A549 (cell line): ENCODE results near the gene PRR5L. TPM values are rescaled to one million over a fixed set of nuclear protein-coding genes. Genes with fewer than 3 reads are reported as not detected.

Experiments
- ATAC-seq, 2 experiments: fragments of 200-7000 bp in 1 of 2; fragments of >200 bp in 1 of 2; cut with Nextera tagmentation in 1 of 2; cut with Tn5 transposase in 1 of 2; 3 replicates each; pipeline versions ENCODE4 v1.8.0 to v1.9.1; 2018 to 2020; ENCODE audit warnings: mild to moderate bottlenecking in 1 of 2, moderate library complexity in 1 of 2
- CTCF ChIA-PET: fragments of 300-600 bp; sonication (Branson Sonifier 250); formaldehyde crosslinking; extraction: SDS; loops from one replicate; lab custom pipeline; 2021; ENCODE audit warnings: antibody characterized with exemption, inconsistent platforms; lab: Yijun Ruan, JAX
- POLR2A ChIA-PET: fragments of 350-600 bp; formaldehyde crosslinking; extraction: SDS; loops from one replicate; lab custom pipeline; 2021; ENCODE audit warnings: antibody characterized with exemption, inconsistent platforms; lab: Yijun Ruan, JAX
- DNase-seq, 2 experiments: peaks; one replicate each; pipeline versions ENCODE4 v3.0.0 to v3.0.0-alpha.2; 2011 to 2016; ENCODE audit warnings: low read depth in 1 of 2, low spot score in 1 of 2
- FAIRE-seq: peaks from 2 replicates; lab custom pipeline; 2011; peaks lifted over from hg19 to GRCh38; lab: Jason Lieb, UNC
- H3K27ac ChIP-seq, 2 experiments: fragments of >200 bp; sonication (Bioruptor Twin); formaldehyde crosslinking; 3 replicates each; pipeline ENCODE4 v1.5.1; 2016 to 2017
- H3K4me1 ChIP-seq: fragments of >200 bp; sonication (Bioruptor Twin); formaldehyde crosslinking; 3 replicates; pipeline ENCODE4 v1.6.1; 2016
- H3K4me2 ChIP-seq: fragments of >200 bp; sonication (Bioruptor Twin); formaldehyde crosslinking; 3 replicates; pipeline ENCODE4 v1.6.1; 2016
- H3K4me3 ChIP-seq: fragments of >200 bp; sonication (Bioruptor Twin); formaldehyde crosslinking; 3 replicates; pipeline ENCODE4 v1.5.1; 2016
- H3K9me3 ChIP-seq: fragments of >200 bp; sonication (Bioruptor Twin); formaldehyde crosslinking; 3 replicates; pipeline ENCODE4 v1.6.1; 2016
- ATOH8 ChIP-seq: fragments of 250-450 bp; sonication (Bioruptor Pico); IDR thresholded peaks from 2 replicates; pipeline ENCODE4 v1.5.0; 2020; ENCODE audit warnings: low read depth, mild to moderate bottlenecking, moderate library complexity
- CBX8 ChIP-seq: fragments of 200-600 bp; sonication (generic); IDR thresholded peaks from 2 replicates; pipeline ENCODE4 v1.6.1; 2016
- CTCF ChIP-seq: fragments of >200 bp; sonication (Bioruptor Twin); formaldehyde crosslinking; IDR thresholded peaks from 3 replicates; pipeline ENCODE4 v1.5.1; 2016
- EHF ChIP-seq: fragments of 250-450 bp; sonication (Bioruptor Pico); IDR thresholded peaks from 2 replicates; pipeline ENCODE4 v1.5.0; 2020; ENCODE audit warnings: mild to moderate bottlenecking
- EHMT2 ChIP-seq: fragments of 200-600 bp; sonication (generic); IDR thresholded peaks from 2 replicates; pipeline ENCODE4 v1.6.1; 2016; ENCODE audit warnings: antibody characterized with exemption, low read depth, mild to moderate bottlenecking, moderate library complexity
- FOSB ChIP-seq: fragments of 250-450 bp; sonication (Bioruptor Pico); IDR thresholded peaks from 2 replicates; pipeline ENCODE4 v1.5.0; 2020; ENCODE audit warnings: mild to moderate bottlenecking, moderate library complexity
- FOXS1 ChIP-seq: fragments of 250-450 bp; sonication (Bioruptor Pico); IDR thresholded peaks from 2 replicates; pipeline ENCODE4 v1.5.0; 2020; ENCODE audit warnings: mild to moderate bottlenecking, moderate library complexity
- GATA3 ChIP-seq: IDR thresholded peaks from 2 replicates; pipeline ENCODE4 v1.6.1; 2012; ENCODE audit warnings: borderline replicate concordance
- HOXB13 ChIP-seq: fragments of 250-450 bp; sonication (Bioruptor Pico); IDR thresholded peaks from 2 replicates; pipeline ENCODE4 v1.5.0; 2020; ENCODE audit warnings: low read depth, mild to moderate bottlenecking, moderate library complexity
- HOXB5 ChIP-seq: fragments of 250-450 bp; sonication (Bioruptor Pico); IDR thresholded peaks from 2 replicates; pipeline ENCODE4 v1.5.0; 2020; ENCODE audit warnings: mild to moderate bottlenecking, moderate library complexity
- JUNB ChIP-seq: fragments of >200 bp; sonication (Bioruptor Twin); formaldehyde crosslinking; IDR thresholded peaks from 2 replicates; pipeline ENCODE4 v1.6.1; 2016
- KDM5A ChIP-seq: fragments of 200-600 bp; sonication (generic); IDR thresholded peaks from 2 replicates; pipeline ENCODE4 v1.6.1; 2016; ENCODE audit warnings: antibody characterized with exemption, mild to moderate bottlenecking
- MYC ChIP-seq: IDR thresholded peaks from 2 replicates; pipeline ENCODE4 v1.6.1; 2012; ENCODE audit warnings: mild to moderate bottlenecking, inconsistent platforms, low read length, improper control_type of control experiment, borderline replicate concordance
- NFE2L2 ChIP-seq: fragments of 150-350 bp; conservative IDR thresholded peaks from 2 replicates; pipeline ENCODE4 v1.6.1; 2014; ENCODE audit warnings: low read length
- NPAS2 ChIP-seq: fragments of 250-450 bp; sonication (Bioruptor Pico); IDR thresholded peaks from 2 replicates; pipeline ENCODE4 v1.8.0; 2022; ENCODE audit warnings: mild to moderate bottlenecking, moderate library complexity, borderline replicate concordance
- NR3C1 ChIP-seq: fragments of >200 bp; sonication (Bioruptor Twin); formaldehyde crosslinking; IDR thresholded peaks from 3 replicates; pipeline ENCODE4 v1.6.1; 2017
- RARB ChIP-seq: fragments of 250-450 bp; sonication (Bioruptor Pico); IDR thresholded peaks from 2 replicates; pipeline ENCODE4 v1.8.0; 2021; ENCODE audit warnings: mild to moderate bottlenecking, moderate library complexity
- RCOR1 ChIP-seq: fragments of 150-350 bp; IDR thresholded peaks from 2 replicates; pipeline ENCODE4 v1.6.1; 2014; ENCODE audit warnings: antibody characterized with exemption, low read length, low read depth
- RNF2 ChIP-seq: fragments of 200-600 bp; sonication (generic); IDR thresholded peaks from 2 replicates; pipeline ENCODE4 v1.6.1; 2016; ENCODE audit warnings: low read depth, mild to moderate bottlenecking, antibody characterized with exemption, moderate library complexity, borderline replicate concordance
- ZC3H11A ChIP-seq: fragments of 450-650 bp; IDR thresholded peaks from 2 replicates; pipeline ENCODE4 v1.6.1; 2014; ENCODE audit warnings: antibody characterized with exemption, mild to moderate bottlenecking
- WGBS: methylation state at CpG from one replicate; pipeline ENCODE4 v1.1.6; 2017; ENCODE audit errors: missing lambda C conversion rate; 5-methylcytosine and 5-hydroxymethylcytosine counted together
- polyA plus RNA-seq, 4 experiments: library from polyadenylated mRNA; depleted of rRNA in 3 of 4; stranded (reverse); fragments of >200 nt; fragmentation: RNase III in 1 of 4; extraction: RNeasy Plus Mini Kit Qiagen cat#74134 plus additional on column Dnase treatment in 1 of 4; gene quantifications; 2 replicates in 3 of 4; 3 replicates in 1 of 4; pipeline ENCODE4 v1.2.3, GENCODE V29; 2011 to 2017

Gene PRR5L
- polyA plus RNA-seq, 2 of the 4 experiments (the other 2 are of a cell fraction) = 6.9 to 12.1 TPM

DNA sequence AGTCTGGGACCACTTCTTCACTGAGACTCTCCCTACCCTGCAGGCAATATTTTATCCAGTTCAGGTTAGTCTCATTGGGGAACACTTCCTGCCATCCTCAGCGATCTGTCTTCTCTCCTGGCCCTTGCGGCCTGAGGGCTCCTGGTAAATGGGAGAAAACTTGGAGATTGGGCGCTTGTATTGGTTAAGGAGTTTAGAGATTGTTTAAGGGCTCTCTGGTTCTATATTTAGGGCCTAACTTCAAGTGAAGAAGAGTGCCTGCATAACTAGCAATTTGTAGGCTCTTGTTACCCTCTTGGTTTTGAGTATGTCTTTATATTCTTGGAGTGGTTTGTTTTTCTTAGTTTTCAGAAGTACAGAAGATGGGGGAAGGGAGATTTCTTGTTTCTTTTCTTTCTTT lies 141.3 kb downstream of the PRR5L start:
- Histone ChIP-seq H3K27ac (no peak overlapping the region), H3K4me2 (no peak overlapping the region), H3K4me3 (no peak overlapping the region), H3K4me1 (peaks cover 12% of the 10 kb centered on the region), H3K9me3 (no peaks in the 10 kb centered on the region)
- ChIA-PET CTCF (no interaction called here), POLR2A (no interaction called here)
- no peak for TF ChIP-seq RNF2
- no peak for TF ChIP-seq FOSB (CRISPR knock-in tag)
- TF ChIP-seq MYC = no peak
- 75% methylated on average over 3 of the region's 3 CpGs for WGBS
- DNase-seq (no peak), ATAC-seq (no peak), FAIRE-seq (no peak)

GRCh38 chr11:36438126-36438525 lies 142.0 kb downstream of the PRR5L start:
- 71% methylated on average over 5 of the region's 5 CpGs for WGBS
- Histone ChIP-seq H3K4me3 (no peak overlapping the region), H3K9me3 (no peaks in the 10 kb centered on the region), H3K4me2 (no peak overlapping the region), H3K27ac (no peak overlapping the region), H3K4me1 (peaks cover 5% of the 10 kb centered on the region; the same call in 2 of the 3 replicates)
- TF ChIP-seq NR3C1 (no peak), ATOH8 (CRISPR knock-in tag) (no peak), RNF2 (no peak), NFE2L2 (no peak)
- ATAC-seq (no peak), DNase-seq (no peak), FAIRE-seq (no peak)
- ChIA-PET CTCF (no interaction called here), POLR2A (no interaction called here)

DNA sequence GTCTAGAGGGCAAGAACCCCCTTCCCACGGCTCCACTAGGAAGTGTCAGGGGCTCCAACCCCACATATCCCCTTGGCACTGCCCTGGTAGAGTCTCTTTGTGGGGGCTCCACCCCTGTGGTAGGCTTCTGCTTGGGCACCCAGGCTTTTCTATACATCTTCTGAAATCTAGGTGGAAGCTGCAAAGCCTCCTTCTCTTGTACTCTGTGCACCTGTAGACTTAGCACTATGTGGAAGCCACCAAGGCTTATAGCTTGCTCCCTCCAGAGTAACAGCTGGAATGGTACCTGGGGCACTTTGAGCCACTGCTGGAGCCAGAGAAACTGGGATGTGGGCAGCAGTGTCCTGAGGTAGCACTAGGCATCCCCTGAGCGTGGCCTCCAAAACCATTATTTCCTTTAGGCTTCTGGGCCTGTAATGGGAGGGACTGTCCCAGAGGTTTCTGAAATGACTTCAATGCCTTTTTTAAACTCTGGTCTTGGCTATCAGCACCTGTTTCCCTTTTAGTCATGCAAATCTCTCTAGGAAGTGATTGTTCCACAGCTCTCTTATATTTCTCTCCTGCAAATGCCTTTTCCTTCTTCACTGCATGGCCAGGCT lies 145.6 kb downstream of the PRR5L start:
- no peak overlapping the region for H3K4me3 ChIP-seq
- TF ChIP-seq RCOR1 = no peak
- no peak for TF ChIP-seq RARB (CRISPR knock-in tag)
- no peak for TF ChIP-seq HOXB5 (CRISPR knock-in tag)
- no peak for TF ChIP-seq MYC
- no peak for TF ChIP-seq FOXS1
- TF ChIP-seq CBX8 = no peak
- TF ChIP-seq JUNB = no peak
- no peak for TF ChIP-seq GATA3
- TF ChIP-seq KDM5A = no peak
- no peak for TF ChIP-seq EHF (CRISPR knock-in tag)
- no peak for TF ChIP-seq CTCF
- TF ChIP-seq EHMT2 = no peak
- no peak for TF ChIP-seq NPAS2 (CRISPR knock-in tag)
- no peak for TF ChIP-seq ZC3H11A
- no peak for TF ChIP-seq HOXB13 (CRISPR knock-in tag)
- FAIRE-seq = no peak
- H3K4me2 ChIP-seq = no peak overlapping the region
- ChIA-PET CTCF (interaction anchor here (0.8 to 2.1 kb wide), 6 partner anchors 8 to 69 kb away, joined by 3 to 6 read pairs (median 3); no protein-coding TSS in a partner anchor), POLR2A (no interaction called here)
- H3K27ac ChIP-seq = no peak overlapping the region
- DNase-seq = no peak
- no peak for ATAC-seq
- H3K4me1 ChIP-seq = no peaks in the 10 kb centered on the region
- 88% methylated on average over 2 of the region's 2 CpGs for WGBS
- no peaks in the 10 kb centered on the region for H3K9me3 ChIP-seq
